Activated CD8-positive, alpha-beta memory T cell treated with anti-CD3 and anti-CD28 coated beads for 48 hours (primary cell): ENCODE measurements around the gene CAMK2G.

ENCODE experiments used
- DNase-seq, 3 experiments: peaks; one replicate each; pipeline ENCODE4 v3.0.0-alpha.2; 2020; ENCODE audit warnings: low read depth in 2 of 3, low spot score in 2 of 3

Gene CAMK2G

DNA sequence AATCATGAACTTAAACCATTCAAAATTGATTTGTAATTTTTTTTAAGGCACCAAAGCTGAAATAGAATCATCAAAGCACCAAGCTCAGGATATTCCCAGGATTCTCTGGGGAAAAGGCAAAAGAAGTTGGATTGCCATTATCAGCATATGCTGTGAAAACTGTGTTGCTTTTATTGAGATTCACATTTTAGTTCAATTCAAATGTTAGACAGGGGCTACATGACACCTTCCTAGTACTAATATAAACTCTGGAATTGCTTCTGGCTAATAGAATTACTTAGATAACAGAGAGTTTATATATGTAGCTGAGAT lies 58.7 kb downstream of the CAMK2G start:
- DNase-seq = no peak

- no peak for DNase-seq
These were observed 59.2 kb downstream of the CAMK2G start for GRCh38 chr10:73814896-73815718.

DNA sequence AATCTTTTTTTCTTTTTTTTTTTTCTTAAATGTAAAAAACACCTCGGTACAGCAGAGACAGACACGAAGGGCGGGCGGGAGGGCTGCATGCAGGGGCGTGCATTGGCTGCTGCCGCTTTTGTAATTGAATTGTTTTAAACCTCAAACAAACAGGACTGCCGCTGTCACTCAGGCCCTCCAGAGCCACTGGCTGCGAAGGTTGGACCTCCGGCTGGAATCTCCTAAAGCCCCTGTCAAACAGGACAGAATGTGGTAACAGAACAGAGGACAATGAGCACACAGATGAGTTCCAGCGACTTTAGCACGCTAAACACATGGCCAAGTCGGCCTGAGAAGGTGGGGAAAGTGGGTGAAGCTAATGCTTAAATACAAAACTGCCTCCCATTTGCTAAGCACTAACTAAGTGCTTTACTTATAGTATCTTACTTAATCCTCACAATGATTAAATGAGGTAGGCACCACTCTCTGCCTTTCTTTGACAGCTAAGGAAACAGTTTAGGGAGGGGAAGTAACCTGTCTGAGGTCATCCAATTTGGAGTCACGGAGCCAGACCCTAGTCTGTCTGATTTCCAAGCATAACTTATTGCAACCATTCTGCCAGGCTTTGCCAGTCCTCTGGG lies 60.0 kb downstream of the CAMK2G start:
- no peak for DNase-seq

GRCh38 chr10:73813333-73813732 lies 61.0 kb downstream of the CAMK2G start:
- DNase-seq = no peak

DNA sequence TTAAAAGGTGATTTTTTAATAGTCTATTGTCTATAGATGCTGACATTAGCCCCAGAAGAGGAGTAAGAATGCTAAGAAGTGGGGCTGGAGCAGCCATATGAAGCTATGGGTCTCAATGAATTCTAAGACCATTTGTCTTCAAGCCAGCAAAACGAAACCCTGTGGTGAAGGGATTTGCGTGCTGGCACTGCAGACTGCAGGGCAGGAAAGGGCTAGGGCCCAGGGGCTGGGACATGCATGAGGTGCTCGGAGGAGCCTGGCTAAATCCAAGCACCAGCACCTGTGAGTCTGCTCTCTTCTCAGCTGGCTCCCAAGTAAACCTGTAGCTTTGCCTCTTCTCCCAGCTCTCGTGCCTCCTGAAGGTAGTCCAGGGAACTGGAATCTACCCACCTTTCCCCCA lies 61.7 kb downstream of the CAMK2G start:
- no peak for DNase-seq

DNA sequence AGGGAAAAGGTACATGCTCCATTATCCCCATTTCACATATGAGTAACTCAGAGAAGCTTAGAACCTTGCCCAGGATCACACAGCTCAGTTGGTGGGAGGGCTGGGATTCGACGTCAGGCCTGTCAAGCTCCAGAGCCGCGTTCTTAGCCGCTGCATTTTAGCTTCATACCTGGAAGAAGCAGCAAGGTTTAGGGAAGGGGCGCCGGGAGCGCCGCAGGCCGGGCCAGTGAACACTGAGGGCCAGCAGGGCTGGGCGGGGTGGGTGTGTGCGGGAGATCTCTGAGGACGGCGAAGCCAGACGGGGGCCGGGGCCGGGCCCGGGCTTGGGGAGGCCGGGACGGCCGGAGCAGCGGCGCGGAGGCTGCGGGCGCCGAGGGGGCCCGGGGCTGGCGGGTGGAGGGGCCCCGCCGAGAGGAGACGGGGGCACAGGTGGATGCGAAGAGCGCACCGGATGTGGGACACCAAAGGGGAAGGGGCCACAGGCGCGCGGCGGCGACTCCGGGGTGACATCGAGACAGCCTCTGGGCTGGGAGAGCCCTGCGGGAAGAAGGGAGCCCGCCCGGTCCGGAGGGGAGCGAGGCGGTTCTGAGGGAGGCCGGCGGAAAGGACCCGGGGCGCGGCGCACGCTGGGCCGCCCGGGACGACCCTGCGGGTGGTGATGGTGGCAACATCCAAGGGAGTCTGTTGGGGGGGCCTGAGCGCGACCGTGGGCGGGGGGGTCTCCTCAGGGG lies 63.5 kb downstream of the CAMK2G start:
- DNase-seq = peak; percentile 22 to 42 (median 30)

DNA sequence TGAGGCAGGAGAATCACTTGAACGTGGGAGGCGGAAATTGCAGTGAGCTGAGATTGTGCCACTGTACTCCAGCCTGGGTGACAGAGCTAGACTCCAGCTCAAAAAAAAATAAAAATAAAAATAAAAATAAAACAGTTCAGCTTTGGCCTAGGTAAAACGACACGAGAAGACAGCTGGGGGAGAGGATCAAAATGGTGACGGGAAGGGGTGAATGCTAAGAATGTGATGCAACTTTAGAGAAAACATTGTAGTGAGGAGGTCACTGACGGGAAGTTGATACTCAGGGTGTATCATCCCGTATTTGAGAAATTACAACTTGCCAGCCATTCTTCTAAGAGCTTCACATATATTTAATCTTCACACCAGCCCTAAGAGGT lies 64.0 kb downstream of the CAMK2G start:
- DNase-seq = no peak

DNA sequence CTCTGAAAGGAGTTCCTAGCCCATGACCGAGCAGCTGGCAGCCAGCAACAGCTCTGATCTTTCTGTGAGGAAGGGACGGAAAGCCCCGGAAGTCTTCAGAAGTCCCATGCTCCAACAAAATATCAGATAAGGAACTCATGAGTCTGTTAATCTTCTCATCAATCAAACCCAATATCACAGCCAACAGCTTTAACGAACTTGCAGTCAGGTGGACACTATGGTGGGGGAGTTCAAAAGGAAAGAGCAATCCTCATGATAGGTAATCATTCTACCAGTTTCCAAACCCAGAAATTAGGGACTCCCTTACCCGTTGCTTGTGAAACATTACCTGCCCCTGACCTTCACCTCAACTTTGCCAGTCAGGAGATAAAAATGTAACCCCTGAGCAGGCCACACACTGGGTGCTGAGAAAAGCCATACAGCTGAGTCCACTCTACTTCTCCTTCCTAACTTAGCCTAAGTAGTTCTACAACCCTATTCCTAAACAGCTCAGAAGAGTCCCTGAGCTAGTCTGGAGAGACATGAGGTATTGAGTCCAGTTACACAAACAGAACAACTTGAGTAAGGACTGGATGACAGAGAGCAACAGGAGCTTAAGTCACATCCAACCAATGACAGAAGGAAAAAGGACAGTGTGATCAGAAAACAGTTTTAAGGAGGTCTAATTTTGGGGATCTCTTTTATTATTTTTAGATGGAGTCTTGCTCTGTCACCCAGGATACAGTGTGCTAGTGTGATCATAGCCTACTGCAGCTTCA lies 65.1 kb downstream of the CAMK2G start:
- no peak for DNase-seq

DNA sequence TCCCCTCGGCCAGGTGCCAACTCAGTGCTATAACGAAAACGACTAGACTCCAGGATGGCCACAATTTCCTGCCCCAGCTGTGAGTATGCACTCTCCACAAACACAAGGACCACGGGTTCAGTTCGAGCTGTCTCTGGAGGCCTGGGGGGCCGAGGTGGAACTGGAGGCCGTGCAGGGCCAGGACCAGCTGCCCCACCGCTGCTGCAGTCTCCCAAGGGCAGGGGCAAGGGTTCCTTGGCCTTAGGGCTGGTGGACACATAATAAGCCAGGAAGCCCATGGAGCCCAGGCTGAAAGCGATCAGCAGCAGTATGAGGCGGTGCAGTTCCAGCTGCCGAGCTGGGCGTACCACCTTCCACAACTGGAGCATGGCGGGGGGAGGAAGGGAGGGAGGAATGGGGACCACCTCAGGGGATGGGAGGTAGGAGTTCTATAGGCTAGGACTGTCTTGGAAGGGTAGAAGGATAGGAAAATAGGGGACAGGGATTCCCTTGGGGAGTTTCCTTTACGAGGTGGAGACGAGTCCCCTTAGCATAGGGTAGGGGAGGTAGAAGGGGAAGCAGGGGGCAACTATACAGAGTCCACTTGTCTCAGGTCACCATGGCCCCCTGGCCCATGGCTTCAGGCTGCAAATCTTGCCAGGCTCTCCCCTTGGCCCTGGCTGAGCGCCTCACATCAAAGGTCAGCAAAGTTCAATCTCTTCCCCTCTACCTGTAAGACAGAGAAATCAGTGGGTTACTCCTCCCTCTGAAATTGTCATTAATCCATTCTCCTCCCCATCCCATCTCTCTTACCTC lies 66.1 kb downstream of the CAMK2G start:
- no peak for DNase-seq

DNA sequence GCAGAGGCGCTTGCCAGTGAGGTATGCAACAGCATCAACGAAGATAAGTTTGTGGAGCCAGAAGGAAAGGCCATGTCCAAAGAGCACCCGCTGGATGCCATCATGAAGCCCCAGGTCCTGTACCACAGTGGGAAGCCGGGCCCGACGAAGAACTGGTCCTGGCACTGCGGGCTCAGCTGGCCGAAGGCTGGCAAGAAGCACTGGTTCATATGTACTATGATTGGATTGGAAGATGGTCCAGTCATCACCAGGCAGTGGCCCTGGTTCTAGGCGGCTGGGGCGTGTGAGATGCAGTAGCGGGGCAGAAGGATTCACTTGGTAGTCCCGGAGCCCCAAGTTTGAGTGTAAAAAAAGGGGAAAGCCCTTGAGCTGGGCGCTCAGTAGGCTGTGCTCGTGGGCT lies 66.9 kb downstream of the CAMK2G start:
- no peak for DNase-seq

GRCh38 chr10:73806176-73806950 lies 68.0 kb downstream of the CAMK2G start:
- no peak for DNase-seq

GRCh38 chr10:73803680-73804286 lies 70.6 kb downstream of the CAMK2G start:
- DNase-seq = no peak

GRCh38 chr10:73802276-73802991 lies 71.9 kb downstream of the CAMK2G start:
- DNase-seq = no peak

DNA sequence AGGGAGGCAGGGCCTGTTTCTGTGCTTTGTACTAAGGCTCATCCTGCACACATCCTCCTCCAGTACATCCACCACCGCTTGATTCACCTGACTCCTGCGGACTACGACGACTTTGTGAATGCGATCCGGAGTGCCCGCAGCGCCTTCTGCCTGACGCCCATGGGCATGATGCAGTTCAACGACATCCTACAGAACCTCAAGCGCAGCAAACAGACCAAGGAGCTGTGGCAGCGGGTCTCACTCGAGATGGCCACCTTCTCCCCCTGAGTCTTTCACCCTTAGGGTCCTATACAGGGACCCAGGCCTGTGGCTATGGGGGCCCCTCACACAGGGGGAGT lies 73.1 kb downstream of the CAMK2G start:
- DNase-seq = no peak

- DNase-seq = no peak
These were observed 73.6 kb downstream of the CAMK2G start for GRCh38 chr10:73800560-73801252.

DNA sequence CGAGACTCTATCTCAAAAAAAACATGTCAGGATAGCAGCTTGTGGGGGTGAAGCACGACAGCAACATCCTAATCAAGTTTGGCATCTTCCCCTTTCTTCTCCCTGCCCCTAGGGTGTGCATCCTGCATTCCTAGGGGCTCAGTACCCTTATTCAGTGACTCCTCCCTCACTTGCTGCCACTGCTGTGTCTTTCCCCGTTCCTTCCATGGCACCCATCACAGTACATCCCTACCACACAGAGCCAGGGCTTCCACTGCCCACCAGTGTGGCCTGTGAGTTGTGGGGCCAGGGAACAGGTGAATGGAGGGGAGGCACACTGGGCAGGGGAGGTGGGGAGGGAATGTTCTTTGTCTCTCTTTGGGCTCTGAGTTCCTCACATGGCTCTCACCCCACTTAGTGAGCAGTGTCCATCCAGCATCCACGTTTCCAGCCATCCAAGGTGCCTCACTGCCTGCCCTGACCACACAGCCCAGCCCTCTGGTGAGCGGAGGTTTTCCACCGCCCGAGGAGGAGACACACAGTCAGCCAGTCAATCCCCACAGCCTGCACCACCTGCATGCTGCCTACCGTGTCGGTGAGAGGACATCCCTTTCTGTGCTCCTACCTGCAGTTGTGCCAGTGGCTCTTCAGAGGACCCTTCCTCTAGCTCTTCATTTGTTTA lies 74.3 kb downstream of the CAMK2G start:
- no peak for DNase-seq

GRCh38 chr10:73798927-73799560 lies 75.3 kb downstream of the CAMK2G start:
- no peak for DNase-seq

GRCh38 chr10:73798087-73798486 lies 76.3 kb downstream of the CAMK2G start:
- no peak for DNase-seq
